ENCODE data around the gene IKZF5.

DNA sequence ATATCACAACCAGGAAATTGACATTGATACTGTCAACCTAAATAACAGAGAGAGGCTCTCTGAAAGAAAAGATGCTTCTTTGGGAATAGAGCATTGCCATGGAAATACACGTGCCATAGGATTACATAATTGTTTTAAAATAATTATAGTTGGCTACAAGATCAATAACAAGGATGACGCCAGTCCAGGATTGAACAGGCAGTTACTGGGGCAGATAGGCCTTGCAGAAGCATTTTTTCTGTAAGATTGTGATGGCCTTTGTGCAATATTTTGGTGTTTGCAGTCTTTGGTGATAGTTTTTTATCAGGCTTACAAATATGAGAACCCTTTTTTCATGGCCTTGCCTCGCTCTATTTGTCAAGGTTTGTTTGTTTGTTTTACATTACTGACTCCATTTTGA, 10.7 kb upstream of the IKZF5 start:
- TF ChIP-seq, protein P1, sequence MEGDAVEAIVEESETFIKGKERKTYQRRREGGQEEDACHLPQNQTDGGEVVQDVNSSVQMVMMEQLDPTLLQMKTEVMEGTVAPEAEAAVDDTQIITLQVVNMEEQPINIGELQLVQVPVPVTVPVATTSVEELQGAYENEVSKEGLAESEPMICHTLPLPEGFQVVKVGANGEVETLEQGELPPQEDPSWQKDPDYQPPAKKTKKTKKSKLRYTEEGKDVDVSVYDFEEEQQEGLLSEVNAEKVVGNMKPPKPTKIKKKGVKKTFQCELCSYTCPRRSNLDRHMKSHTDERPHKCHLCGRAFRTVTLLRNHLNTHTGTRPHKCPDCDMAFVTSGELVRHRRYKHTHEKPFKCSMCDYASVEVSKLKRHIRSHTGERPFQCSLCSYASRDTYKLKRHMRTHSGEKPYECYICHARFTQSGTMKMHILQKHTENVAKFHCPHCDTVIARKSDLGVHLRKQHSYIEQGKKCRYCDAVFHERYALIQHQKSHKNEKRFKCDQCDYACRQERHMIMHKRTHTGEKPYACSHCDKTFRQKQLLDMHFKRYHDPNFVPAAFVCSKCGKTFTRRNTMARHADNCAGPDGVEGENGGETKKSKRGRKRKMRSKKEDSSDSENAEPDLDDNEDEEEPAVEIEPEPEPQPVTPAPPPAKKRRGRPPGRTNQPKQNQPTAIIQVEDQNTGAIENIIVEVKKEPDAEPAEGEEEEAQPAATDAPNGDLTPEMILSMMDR (IDR thresholded peaks at IDR 0.05; ENCODE audit: low read length): no peak
- no peak for TF ChIP-seq EZH2 (IDR thresholded peaks at IDR 0.05; ENCODE audit: borderline replicate concordance, low read length)

Data from OCI-LY1 (cell line).